GM18861 (cell line): ENCODE measurements around the gene SRRM2.

Experiments used
- ATAC-seq: cut with Tn5 transposase; IDR thresholded peaks from one replicate; pipeline ENCODE4 v1.9.1; 2021; ENCODE audit not compliant: unreplicated experiment

Gene SRRM2

GRCh38 chr16:2818272-2818876 is 65.9 kb downstream of the SRRM2 start:
- ATAC-seq, result no peak

GRCh38 chr16:2819179-2819938 is 66.9 kb downstream of the SRRM2 start:
- no peak for ATAC-seq

- ATAC-seq, result no peak
Measured at GRCh38 chr16:2819939-2820835, 67.7 kb downstream of the SRRM2 start.
